GM12865 (cell line): ENCODE data around the gene CACNA2D1.

Experiments
- DNase-seq: peaks from one replicate; pipeline ENCODE4 v3.0.0; 2010; ENCODE audit warnings: low read depth
- H3K4me3 ChIP-seq: 2 replicates; pipeline ENCODE4 v1.5.1; 2011; ENCODE audit warnings: mild to moderate bottlenecking, low read depth, low read length, control low read depth
- TF ChIP-seq, protein P1 (sequence below): IDR thresholded peaks from 2 replicates; pipeline ENCODE4 v1.5.1; 2011; ENCODE audit warnings: low read length, control low read depth, low read depth, inconsistent platforms; ENCODE audit not compliant: insufficient read depth; ENCODE audit errors: missing control alignments

The CACNA2D1 gene

GRCh38 chr7:82317760-82318159 lies 125.8 kb downstream of the CACNA2D1 start:
- H3K4me3 ChIP-seq: no peak overlapping the region
- TF ChIP-seq, protein P1, sequence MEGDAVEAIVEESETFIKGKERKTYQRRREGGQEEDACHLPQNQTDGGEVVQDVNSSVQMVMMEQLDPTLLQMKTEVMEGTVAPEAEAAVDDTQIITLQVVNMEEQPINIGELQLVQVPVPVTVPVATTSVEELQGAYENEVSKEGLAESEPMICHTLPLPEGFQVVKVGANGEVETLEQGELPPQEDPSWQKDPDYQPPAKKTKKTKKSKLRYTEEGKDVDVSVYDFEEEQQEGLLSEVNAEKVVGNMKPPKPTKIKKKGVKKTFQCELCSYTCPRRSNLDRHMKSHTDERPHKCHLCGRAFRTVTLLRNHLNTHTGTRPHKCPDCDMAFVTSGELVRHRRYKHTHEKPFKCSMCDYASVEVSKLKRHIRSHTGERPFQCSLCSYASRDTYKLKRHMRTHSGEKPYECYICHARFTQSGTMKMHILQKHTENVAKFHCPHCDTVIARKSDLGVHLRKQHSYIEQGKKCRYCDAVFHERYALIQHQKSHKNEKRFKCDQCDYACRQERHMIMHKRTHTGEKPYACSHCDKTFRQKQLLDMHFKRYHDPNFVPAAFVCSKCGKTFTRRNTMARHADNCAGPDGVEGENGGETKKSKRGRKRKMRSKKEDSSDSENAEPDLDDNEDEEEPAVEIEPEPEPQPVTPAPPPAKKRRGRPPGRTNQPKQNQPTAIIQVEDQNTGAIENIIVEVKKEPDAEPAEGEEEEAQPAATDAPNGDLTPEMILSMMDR: no peak
- no peak for DNase-seq

DNA sequence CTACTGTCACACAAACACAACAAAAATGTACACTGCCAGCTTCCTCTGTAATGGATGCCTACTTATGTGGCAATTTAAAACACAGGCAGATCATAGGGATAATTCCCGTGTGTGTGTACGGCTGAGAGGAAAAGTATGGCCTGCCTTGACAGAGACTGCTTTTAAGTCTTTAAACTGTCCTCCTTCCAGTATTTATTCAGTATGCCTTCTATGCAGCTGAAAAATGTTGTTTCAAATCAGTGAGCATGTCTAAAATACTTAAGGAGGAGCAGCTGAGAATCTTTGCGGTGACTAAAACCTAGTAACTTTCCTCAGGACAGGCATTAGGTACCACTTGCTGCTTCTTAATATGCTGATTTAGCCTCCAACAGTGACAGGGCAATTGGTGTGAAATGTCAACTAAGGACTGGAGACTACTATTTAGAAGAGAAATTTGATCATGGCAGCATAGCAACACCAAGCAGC lies 126.3 kb downstream of the CACNA2D1 start:
- no peak overlapping the region for H3K4me3 ChIP-seq
- DNase-seq: no peak
- TF ChIP-seq, protein P1: no peak

DNA sequence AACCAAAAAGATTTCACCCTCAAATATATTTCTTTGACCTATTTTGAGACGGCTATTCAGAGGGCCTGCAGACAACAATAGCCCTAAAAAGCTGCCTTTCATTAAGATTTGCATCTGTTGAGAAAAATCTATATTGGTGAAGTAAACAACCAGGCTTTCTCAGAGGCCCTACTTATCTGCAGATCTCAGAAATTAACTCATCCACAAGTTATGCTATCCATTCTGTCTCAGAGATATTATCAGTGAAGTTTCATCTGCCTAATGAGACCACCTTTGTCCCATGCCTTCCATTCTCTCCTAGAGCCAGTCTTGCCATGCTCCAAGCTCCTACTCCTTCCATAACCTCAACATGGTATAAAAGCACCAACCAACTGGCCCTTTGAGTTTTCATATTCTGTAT lies 130.3 kb downstream of the CACNA2D1 start:
- no peak for DNase-seq
- TF ChIP-seq, protein P1: no peak
- H3K4me3 ChIP-seq: no peak overlapping the region

GRCh38 chr7:82312646-82313045 lies 130.9 kb downstream of the CACNA2D1 start:
- no peak for DNase-seq
- TF ChIP-seq, protein P1: no peak
- no peak overlapping the region for H3K4me3 ChIP-seq

DNA sequence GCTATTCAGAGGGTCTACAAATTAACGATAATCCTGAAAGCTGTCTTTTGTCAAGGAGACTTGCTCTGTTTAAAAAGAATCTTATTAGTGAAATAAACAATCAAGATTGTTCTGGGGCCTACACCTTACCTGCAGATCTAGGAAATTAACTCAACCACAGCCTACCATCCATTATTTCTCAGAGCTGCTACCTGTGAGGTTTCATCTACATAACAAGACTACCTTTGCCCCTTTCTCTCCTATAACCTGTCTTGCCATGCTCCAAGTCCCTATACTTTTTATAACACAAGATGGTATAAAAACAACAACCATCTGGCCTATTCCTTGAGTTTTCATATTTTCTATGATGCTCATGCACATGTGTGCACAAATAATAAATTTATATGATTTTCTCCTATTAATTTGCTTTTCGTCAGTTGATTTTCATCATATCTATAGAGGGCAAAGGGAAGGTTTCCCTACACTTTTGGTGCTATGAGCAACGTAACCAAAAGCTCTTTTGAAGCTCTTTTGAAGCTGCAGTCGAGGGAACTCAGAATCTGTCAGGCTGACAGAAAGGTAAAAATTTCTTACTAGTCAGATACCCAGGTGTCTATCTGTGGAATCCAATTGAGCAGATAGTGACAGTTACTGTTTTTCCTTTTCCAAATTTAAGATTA lies 138.1 kb downstream of the CACNA2D1 start:
- H3K4me3 ChIP-seq: no peak overlapping the region
- no peak for DNase-seq
- TF ChIP-seq, protein P1: no peak

GRCh38 chr7:82294865-82295264 lies 148.7 kb downstream of the CACNA2D1 start:
- DNase-seq: no peak
- TF ChIP-seq, protein P1: no peak
- H3K4me3 ChIP-seq: no peak overlapping the region

DNA sequence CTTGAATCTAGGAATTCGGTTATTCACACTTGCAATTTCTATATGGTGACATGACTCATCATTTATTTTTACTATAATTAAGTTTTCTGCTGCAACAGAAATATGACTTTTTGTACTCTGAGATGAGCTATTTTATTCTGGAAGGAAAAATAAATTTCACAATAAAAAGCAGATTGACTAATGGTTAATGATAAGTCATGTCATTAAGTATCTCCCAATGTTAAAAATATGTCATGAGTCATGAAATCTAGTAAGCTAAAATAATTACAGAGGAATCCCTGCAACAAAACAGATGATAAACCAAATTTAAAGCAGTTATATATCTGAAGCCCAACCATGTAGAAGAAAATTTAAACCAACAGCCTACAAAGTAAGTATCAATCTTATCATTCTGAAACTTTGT lies 149.2 kb downstream of the CACNA2D1 start:
- TF ChIP-seq, protein P1: no peak
- no peak overlapping the region for H3K4me3 ChIP-seq
- DNase-seq: no peak
